Astrocyte of the hippocampus (primary cell): ENCODE measurements around the gene PRKAB1.
A peak's percentile ranks its signal among the peaks of the same experiment; 100 is the strongest.
"Not testable (repeated sequence)": the region's sequence is repeated elsewhere in the genome, so short reads cannot be mapped to it uniquely, and the experiment has no call there.

Experiments
- DNase-seq: peaks from one replicate; pipeline ENCODE4 v3.0.0; 2011; ENCODE audit warnings: low read depth, low spot score

The PRKAB1 gene

DNA sequence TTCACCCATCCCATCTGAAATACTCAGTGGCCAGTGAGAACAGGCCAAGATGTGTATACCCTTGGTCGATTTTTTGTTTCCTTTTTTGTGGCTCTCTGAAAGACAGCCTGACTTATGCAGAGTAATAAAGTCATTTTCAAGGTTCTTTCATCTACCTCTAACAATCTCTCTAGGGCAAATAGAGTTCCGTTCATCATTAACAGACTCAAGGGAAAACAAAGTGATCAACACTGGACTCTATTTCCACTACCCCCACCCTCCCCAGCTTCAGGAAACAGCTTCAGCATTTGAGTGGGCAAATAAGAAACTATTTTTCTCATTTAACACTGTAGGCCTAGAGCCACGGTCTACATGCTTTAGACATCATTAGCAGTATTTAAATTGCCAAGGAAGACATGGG, 15.9 kb downstream of the PRKAB1 start:
- no peak for DNase-seq

DNA sequence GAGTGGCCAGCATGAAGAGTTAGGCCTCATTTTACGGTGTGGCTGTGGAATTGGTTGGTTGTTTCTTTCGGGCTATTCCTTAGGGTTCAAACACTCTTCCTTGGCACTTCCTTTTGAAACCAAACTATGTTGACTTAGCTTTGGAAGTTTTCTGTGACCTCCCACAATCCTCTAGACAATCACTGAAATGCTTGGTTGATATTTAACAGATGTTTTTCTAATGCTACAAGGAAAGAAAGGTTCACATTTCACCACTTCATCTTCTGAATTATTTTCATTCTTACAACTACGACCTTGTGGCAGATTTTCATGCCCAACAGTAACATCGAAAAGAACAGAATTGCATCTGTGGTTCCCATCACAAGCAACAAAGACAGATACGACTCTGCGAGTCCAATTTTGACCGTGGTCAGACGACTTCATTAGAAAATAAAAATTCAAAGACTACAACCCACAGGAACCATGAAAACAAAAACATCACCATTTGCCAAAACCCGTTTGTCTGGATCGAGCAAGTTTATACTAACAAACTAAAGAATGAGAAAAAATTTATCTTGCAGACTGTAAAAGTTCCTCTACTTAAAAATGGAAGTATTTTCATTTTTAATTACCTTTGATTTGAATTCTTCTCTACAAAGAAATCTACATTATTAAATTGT, 16.9 kb downstream of the PRKAB1 start:
- DNase-seq, result peak; percentile 12

- no peak for DNase-seq
Observed at GRCh38 chr12:119685375-119685774, 17.4 kb downstream of the PRKAB1 start.

GRCh38 chr12:119686355-119686754, 18.4 kb downstream of the PRKAB1 start:
- DNase-seq, result no peak

- DNase-seq, result no peak
Observed at GRCh38 chr12:119686776-119687175, 18.8 kb downstream of the PRKAB1 start.

DNA sequence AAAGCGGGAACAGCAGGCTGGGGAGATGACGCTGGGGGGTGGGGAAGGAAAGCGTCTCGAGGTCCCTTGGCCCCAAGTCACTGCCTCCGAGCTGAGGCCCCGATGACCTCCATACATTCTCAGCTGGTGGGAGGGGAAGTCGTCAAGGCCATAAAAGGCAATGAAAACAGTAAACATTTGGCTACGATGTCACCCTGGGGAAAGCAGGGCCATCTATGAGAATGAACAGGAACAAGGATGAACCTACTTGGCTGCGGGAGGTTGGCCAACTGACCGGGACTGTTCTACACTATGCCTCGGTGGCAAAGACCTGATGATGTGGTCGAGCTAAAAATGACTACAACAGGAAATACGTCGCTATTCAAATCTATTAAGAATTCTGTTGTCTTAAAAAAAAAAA, 19.5 kb downstream of the PRKAB1 start:
- no peak for DNase-seq

- DNase-seq, result no peak
Observed at GRCh38 chr12:119687879-119688278, 19.9 kb downstream of the PRKAB1 start.

- no peak for DNase-seq
Observed at GRCh38 chr12:119689935-119690500, 22.1 kb downstream of the PRKAB1 start.

- no peak for DNase-seq
Observed at GRCh38 chr12:119691202-119691810, 23.4 kb downstream of the PRKAB1 start.

DNA sequence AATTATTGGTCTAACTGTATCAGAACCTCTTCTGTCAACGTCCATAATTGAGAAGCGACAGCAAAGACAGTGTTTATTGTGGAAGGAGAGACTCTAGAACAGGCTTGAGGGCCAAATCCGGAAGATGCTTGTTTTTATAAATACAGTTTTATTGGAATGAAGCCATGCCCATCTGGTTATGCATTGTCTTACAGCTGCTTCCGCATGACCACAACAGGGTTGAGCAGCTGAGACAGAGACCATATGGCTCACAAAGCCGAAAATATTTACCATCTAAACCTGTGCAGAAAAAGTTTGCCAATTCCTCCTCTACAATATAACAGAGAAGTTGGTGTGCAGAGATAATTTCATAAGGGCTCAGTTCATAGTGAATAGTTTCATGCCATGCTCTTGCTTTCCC, 24.5 kb downstream of the PRKAB1 start:
- DNase-seq, result no peak

DNA sequence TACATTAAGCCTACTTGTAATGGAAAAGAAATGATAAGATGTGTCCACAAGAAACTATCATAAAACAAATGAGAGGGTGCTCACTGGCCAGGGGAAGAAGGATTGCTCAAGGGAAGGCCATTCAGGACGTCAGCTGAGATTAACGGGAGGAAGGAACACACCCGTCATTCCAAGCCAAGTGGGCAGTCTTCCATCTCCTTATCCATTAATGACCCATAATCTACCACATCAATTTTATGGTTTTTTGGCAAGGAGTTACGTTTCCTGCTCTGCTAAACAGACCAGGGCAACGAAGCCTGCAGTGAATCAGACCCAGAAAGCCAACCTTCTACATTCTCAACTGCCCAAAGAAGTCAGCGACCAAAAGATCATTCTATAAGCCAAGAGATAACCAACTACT, 25.1 kb downstream of the PRKAB1 start:
- peak; percentile 81 for DNase-seq

GRCh38 chr12:119693511-119693910, 25.6 kb downstream of the PRKAB1 start:
- DNase-seq, result no peak

DNA sequence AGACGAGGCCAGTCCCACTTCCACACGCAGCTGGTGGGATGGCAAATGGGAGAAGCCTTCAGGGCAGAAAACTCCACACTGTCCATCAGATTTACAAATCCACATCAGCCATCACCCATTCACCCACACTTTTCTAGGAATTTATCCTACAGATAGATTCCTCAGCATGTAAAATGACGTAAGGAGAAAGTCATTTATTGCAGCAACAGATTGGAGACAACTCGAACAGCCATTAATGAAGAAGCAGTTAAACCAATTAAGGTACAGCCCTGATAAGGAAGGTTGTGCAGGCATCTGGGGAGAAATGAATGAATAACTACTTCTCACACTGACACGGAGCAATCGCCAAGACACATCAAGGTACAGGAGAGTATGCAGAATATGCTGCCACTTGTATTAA, 26.2 kb downstream of the PRKAB1 start:
- DNase-seq, result no peak

DNA sequence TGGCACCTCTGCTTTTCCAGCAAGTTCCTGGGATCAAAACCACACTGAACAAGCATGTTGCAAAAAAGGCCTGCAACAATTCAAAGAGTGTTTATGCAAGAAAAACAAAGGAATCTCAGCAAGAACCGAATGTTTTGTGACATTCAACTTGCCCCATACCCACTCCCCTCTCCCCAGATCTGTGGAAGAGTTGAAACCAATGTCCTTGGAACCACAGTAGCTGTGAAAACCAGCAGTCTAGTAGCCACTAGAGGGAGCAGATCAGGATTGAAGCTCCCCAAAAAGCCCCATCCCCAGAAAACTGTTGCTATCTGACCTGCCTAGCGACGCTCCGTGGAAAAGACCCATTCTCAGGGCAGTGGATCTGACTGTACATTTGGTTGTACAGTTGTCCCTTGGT, 27.1 kb downstream of the PRKAB1 start:
- DNase-seq, result peak; percentile 16

GRCh38 chr12:119696943-119697342, 29.0 kb downstream of the PRKAB1 start:
- DNase-seq, result no peak

- DNase-seq, result peak; percentile 24
Observed at GRCh38 chr12:119699199-119699760, 31.3 kb downstream of the PRKAB1 start.

DNA sequence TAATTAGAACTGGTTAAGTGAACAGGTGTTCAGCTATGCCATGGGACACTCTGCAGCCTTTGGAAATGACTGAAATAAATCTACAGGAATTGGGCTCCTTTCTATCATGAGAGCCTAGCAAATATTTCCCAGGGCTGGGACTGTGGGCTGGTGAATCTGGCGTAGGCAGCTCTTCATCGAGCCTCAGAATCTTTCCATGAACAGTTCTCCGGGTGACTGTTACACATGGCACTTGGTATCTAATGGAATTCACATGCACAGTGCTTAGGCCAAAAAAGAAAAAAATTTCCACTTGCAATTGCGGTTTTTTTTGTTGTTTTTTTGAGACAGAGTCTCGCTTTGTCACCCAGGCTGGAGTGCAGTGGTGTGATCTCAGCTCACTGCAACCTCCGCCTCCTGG, 32.1 kb downstream of the PRKAB1 start:
- DNase-seq, result no peak

DNA sequence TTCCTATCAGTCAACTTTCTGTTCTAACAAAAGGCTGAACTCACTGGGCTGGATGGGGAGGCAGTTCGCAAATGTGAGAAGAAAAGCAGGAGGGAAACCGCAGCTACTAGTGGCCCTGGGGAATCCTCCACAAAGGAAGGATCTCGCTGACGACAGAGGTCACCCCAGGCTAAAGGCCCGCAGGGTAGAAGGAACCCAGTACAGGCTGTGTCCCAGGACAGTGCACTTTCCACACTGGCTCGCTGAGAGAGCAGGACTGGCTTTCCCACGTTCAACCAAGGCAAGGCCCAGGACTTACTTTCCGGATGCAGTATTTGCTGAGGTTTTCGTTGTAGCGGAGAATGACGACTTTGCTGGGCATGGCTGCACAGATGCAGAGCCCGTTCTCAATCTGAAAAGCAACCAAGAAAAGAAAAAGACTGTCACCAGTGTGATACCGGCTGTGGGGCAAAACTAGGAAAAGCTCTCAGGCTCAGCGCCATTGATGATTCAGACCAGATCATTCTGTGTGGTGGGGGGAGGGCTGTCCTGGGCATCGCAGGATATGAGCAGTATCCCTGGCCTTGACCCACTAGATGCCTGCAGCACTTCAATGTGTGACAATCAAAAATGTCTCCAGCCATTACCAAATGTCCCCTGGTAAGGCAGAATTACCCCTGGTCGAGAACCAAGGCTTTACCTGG, 36.3 kb downstream of the PRKAB1 start:
- DNase-seq, result peak; percentile 28

GRCh38 chr12:119705182-119705581, 37.2 kb downstream of the PRKAB1 start:
- no peak for DNase-seq

DNA sequence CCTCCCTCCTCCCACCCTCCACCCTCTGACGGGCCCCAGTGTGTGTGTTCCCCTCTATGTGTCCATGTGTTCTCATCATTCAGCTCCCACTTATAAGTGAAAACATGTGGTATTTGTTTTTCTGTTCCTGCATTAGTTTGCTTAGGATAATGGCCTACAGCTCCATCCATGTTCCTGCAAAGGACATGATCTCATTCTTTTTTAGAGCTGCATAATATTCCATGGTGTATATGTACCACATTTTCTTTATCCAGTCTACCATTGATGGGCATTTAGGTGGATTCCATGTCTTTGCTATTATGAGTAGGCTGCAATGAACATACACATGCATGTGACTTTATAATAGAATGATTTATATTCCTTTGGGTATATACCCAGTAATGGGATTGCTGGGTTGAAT, 38.5 kb downstream of the PRKAB1 start:
- DNase-seq, result not testable (repeated sequence)

- no peak for DNase-seq
Observed at GRCh38 chr12:119710374-119710964, 42.5 kb downstream of the PRKAB1 start.

DNA sequence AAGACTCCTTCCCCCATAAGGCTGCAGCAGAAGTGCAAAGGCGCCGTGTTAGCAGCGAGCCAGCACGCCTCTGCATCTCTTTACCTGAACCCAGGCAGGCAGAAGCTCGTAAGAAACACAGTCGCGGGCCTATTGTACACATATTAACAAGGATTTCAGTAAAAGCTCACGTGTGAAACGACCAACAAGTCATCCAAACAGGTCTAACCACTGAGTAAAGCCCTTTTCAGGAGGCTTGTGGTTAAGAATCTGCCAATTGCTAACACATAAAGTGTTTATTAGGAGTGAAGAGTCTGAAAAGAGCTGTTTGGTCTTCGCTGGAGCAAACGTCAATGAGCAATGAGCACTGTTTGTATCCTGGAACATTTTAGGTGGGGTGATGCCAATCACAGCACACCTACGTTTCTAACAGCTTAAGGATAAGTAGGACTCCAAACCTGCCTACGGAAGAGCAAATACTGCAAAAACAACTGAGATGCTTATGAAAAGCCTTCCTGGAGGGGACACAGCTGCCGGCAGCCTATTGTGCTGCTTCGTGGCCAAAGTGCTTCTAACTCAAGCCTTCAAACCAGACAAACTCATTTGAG, 43.1 kb downstream of the PRKAB1 start:
- DNase-seq, result no peak
